Islet of Langerhans (tissue), 1 donor: Measurements from ENCODE around the gene BCL3.
"Not testable (repeated sequence)": the region's sequence is repeated elsewhere in the genome, so short reads cannot be mapped to it uniquely, and the experiment has no call there.

Experiments
- FAIRE-seq: peaks from one replicate; lab custom pipeline; 2011; peaks lifted over from hg19 to GRCh38; lab: Jason Lieb, UNC

The BCL3 gene

DNA sequence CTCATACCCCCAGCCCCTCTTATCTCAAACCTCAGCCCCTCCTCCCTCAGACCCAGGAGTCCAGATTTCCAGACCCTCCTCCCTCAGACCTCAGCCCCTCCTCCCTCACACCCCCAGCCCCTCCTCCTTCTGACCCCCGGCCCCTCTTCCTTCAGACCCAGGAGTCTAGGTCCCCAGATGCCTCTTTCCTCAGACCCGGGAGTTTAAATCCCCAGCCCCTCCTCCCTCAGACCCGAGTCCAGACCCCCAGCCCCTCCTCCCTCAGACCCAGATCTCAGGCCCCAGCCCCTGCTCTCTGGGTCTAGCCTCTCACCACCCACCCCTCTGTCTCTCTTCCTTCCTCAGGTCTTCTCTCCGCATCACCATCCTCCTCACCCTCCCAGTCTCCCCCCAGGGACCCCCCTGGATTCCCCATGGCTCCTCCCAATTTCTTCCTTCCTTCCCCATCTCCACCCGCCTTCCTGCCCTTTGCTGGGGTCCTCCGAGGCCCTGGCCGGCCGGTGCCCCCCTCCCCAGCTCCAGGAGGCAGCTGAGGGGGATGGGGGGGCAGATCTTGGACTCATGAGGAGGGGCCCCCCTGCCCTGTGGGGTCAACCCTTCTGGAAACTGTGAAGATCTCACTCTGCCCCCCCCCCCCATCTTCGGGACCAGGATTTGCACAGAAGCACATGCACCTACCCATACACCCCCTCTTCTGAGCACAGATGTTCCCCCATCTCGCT, 10.7 kb downstream of the BCL3 start:
- FAIRE-seq: no peak

DNA sequence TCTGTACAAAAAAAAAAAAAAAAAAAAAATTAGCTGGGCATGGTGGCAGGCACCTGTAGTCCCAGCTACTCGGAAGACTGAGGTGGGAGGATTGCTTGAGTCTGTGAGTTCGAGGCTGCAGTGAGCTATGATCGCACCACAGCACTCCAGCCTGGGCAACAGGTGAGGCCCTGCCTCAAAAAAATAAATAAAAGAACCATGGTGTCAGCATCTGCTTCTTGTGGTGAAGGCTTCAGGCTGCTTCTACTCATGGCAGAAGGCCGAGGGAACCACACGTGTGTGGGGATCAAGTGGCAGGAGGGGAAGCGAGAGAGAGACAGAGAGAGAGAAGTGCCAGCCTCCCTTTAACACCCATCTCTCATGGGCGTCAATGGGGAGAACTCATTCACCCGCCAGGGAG, 13.5 kb downstream of the BCL3 start:
- FAIRE-seq: no peak

DNA sequence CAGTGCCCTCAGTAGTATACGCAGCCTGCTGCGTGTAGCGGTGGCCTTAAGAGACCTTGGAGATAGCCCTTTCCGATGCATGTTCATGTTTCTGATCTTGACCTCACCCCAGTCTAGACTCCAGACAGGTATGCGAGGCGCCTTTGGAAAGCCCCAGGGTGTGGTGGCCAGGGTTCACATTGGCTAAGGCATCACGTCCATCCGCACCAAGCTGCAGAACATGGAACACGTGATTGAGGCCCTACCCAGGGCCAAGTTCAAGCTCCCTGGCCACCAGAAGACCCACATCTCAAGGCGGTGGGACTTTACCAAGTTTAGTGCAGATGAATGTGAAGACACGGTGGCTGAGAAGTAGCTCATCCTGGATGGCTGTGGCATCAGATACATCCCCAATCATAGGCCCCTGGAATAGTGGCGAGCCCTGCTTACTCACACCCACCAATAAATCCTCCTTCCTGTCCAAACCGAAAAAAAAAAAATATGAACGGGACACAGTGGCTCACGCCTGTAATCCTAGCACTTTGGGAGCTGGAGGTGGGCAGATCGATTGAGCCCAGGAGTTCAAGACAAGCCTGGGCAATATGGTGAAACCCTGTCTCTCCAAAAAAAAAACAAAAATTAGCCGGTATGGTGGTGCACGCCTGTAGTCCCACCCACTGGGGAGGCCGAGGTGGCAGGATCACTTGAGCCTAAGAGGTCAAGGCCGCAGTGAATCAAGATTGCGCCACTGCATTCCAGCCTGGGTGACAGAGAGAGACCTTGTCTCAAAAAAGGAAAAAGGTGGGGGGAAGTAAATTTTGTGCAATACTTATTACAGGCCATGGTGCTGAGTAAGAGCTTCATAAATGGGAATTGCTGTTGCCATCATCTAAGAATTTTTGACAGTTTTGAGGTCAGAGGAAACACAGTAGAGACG, 16.8 kb downstream of the BCL3 start:
- FAIRE-seq: no peak

- no peak for FAIRE-seq
Measured at GRCh38 chr19:44765949-44766335, 17.4 kb downstream of the BCL3 start.

DNA sequence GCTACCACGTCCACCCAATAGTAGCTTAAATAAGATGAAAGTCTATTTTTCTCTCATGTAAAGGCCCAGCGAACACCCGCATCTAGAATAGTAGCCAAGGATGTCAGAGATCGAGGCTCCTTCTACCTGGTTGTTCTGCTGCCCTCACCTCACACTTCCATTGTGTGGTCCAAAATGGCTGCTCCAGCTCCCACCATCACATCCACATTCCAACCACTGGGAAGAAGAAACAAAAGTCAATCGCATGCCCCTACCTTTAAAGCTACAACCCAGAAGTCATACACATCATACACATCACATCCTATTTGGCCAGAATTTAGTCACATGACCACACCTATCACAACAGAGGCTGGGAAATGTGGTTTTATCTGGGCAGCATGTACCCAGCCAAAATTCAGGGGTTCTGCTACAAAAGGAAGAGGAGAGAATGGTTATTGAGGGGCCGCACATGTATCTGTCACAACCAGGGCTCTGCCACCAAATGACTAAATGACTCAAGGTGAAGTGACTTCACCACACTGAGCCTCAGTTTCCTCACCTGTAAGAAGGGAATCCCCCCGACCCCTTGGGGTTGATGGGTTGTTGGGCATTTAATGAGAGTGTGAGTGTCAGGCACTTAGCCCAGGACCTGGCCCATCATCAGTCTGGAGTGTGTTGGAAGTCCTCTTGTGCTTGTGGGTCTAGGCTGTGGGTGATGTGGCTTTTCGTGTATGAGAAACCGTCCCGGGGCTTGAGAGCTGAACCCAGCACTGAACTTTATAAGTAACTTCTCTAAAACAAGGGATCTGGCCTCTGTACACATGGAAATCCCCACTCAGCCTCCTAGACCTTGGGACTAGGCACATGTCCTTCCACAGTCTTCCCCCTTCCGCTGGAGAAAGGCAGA, 19.0 kb downstream of the BCL3 start:
- no peak for FAIRE-seq

DNA sequence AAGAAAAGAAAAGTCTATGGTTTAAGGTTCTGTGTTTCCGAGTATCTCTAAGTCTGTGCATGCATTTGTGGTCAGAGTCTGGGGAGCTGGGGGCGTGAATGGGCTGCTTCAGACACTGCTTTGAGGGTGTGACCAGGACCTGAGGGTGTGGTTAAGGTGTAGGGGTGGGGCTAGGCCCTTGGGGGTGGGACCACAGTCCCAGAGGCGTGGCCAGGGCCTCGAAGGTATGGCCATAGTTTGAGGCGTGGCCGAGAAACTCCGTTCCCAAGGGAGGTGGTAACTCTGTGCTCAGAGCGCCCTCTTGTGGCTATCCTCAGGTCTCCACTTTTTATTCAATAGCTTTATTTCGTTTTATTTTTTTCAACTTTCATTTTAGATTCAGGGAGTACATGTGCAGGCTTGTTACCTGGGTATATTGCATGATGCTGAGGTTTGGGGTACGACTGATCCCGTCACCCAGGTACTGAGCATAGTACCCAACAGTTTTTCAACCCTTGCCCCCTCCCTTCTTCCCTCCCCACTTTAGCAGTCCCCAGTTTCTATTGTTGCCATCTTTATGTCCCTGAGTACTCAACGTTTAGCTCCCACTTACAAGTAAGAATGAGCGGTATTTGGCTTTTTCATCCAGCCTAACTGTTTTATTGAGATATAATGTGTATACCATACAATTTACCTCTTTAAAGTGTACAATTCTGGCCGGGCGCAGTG, 22.2 kb downstream of the BCL3 start:
- FAIRE-seq: peak; percentile 97

- not testable (repeated sequence) for FAIRE-seq
Measured at GRCh38 chr19:44772144-44772543, 23.6 kb downstream of the BCL3 start.

DNA sequence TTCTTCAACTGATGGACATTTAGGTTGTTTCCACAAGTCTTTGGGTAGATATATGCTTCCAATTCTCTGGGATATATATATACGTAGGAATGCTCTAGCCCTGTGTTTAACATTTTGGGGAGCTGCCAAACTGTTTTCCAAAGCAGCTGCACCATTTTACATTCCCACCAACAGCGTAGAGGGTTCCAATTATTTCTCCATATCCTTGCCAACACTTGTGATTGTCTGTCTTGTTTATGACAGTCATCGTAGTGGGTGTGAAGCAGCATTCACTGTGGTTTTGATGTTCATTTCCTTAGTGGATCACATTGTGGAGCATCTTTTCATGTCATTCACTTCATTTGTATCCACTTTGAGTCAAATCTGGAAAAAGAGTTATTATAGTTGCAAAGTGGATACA, 24.5 kb downstream of the BCL3 start:
- FAIRE-seq: no peak

- no peak for FAIRE-seq
Measured at GRCh38 chr19:44775676-44776240, 27.2 kb downstream of the BCL3 start.

DNA sequence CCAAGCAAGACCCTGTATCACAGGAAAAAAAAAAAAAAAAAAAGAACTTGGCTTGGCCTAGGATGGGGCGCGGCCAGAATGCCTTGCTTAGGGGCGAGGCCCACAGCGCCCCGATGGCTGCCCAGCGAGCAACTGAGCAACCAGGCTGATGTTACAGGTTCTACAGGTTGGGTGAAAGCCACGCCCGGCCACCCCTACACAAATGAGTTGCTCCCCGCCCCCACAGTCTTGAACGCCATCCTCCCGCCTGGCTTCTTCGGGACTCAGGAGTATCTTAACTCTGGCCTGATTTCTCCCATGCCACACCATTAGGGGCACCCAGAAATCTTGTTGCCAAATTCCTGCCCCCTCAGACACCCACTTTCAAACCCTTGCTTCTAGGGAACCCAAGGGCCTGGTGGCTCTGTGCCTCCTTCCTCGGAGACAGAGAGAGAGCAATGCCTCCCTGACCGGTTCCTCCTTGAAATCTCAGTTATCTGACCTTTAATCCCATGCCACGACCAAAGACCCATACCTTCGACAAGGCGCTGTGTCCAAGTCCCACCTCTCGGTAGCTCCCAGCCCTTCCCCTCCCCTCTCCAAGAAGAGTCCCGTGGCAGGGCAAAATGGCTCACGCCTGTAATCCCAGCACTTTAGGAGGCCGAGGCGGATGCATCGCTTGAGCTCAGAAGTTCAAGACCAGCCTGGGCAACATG, 28.0 kb downstream of the BCL3 start:
- FAIRE-seq: no peak

- no peak for FAIRE-seq
Measured at GRCh38 chr19:44777715-44778347, 29.3 kb downstream of the BCL3 start, which contains the start of gene CBLC. TSS of gene CBLC (plus strand) at chr19:44777890. CDS start at chr19:44777932, 42 bp downstream.

- no peak for FAIRE-seq
Measured at GRCh38 chr19:44779150-44779549, 30.6 kb downstream of the BCL3 start.

DNA sequence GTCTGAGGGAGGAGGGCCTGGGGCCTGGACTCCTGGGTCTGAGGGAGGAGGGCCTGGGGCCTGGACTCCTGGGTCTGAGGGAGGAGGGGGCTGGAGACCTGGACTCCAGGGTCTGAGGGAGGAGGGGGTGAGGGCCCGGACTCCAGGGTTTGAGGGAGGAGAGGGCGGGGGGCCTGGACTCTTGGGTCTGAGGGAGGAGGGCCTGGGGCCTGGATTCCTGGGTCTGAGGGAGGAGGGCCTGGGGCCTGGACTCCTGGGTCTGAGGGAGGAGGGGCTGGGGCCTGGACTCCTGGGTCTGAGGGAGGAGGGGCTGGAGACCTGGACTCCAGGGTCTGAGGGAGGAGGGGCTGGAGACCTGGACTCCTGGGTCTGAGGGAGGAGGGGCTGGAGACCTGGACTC, 33.2 kb downstream of the BCL3 start:
- not testable (repeated sequence) for FAIRE-seq

DNA sequence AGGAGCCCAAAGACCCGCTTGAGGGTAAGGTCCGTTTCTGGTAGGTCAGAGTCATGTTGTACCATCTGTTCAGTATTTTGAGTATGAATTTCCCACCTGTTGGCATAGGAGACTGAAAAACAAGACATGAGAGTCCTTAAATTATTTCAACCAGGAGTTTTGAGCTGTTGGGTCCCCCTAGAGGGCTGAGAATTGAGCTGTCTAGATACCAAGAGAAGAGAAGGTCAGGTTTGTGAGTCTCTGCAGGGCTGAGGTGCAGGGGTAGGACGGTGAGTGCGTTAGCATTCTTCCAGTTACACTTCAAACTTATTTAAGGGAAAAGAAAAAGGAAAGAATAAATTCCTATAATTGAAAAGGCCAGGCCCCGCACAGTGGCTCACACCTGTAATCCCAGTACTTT, 34.2 kb downstream of the BCL3 start:
- no peak for FAIRE-seq

DNA sequence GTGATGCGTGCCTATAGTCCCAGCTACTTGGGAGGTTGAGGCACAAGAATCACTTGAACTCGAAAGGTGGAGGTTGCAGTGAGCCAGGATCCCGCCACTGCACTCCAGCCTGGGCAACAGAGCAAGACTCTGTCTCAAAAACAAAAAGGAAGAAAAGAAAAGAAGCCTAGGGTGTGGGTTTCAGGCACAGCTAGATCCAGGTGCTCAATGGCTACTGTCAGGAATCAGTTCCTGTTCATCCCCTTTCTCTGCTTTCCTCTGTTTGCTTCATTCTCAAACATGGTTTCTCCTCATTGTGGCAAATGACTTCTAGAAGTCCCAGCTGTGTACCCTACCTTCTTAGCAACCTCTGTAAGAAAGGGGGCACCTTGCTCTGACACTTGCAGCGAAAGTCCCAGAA, 35.0 kb downstream of the BCL3 start:
- FAIRE-seq: no peak

DNA sequence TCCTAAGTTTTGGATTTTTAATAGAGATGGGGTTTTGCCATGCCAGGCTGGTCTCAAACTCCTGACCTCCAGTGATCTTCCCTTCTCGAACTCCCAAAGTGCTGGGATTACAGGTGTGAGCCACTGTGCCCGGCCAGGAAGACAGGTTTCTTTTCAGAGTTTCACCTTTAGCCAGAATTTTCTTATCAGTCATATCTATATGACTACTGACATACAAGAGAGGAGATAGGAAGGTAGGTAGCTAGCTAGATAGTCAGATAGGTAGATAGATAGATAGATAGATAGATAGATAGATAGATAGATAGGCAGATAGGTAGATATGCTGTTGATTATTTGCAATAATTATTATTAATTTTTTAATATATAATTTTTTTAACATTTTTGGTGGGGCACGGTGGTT, 36.8 kb downstream of the BCL3 start:
- FAIRE-seq: no peak

- FAIRE-seq: no peak
Measured at GRCh38 chr19:44785993-44786392, 37.5 kb downstream of the BCL3 start.

GRCh38 chr19:44788971-44789370, 40.5 kb downstream of the BCL3 start:
- FAIRE-seq: no peak

- FAIRE-seq: no peak
Measured at GRCh38 chr19:44789943-44790483, 41.5 kb downstream of the BCL3 start.

GRCh38 chr19:44792281-44792680, 43.8 kb downstream of the BCL3 start:
- FAIRE-seq: no peak
